Measurements from ENCODE around the gene USP31.

Gene USP31

GRCh38 chr16:23149267-23149992, at the start of gene USP31:
Gene USP31, minus strand, starts transcription at chr16:23149452. Its CDS starts 182 bp downstream, at chr16:23149270.
- Histone ChIP-seq H3K9me3 (ENCODE audit: low read length) (no peaks in the 10 kb centered on the region), H3K4me3 (ENCODE audit: low read depth, low read length, poor library complexity, severe bottlenecking) (peak within 1 kb of the TSS; percentile 68), H3K9me2 (ENCODE audit: low read depth, low read length) (no peaks in the 10 kb centered on the region), H3K27me3 (ENCODE audit: insufficient read depth, low read length) (no peaks in the 10 kb centered on the region), H3K4me2 (ENCODE audit: low read length) (peak within 1 kb of the TSS; percentile 84), H2AFZ (ENCODE audit: low read length) (no peak within 1 kb of the TSS), H3F3A (ENCODE audit: insufficient read depth, low read length) (no peaks in the 10 kb centered on the region), H3K4me1 (ENCODE audit: insufficient read depth, low read length, severe bottlenecking) (peaks cover 17% of the 10 kb centered on the region), H4K20me1 (ENCODE audit: insufficient read depth, low read length) (no peaks in the 10 kb centered on the region), H3K9ac (ENCODE audit: low read length) (peak within 1 kb of the TSS; percentile 64), H3K36me3 (ENCODE audit: insufficient read depth, low read length) (no peaks in the 10 kb centered on the region), H3K79me2 (ENCODE audit: insufficient read depth, low read length) (peaks cover 6% of the 10 kb centered on the region; the same call in 1 of the 2 replicates), H3K27ac (ENCODE audit: low read depth, low read length, poor library complexity, severe bottlenecking) (no peak within 1 kb of the TSS)
- TF ChIP-seq EZH2 (IDR thresholded peaks at IDR 0.05; ENCODE audit: borderline replicate concordance, low read length) (no peak), CTCF (IDR thresholded peaks at IDR 0.05; ENCODE audit: low read length) (no peak)

- TF ChIP-seq CTCF (IDR thresholded peaks at IDR 0.05; ENCODE audit: low read length): no peak
- no peak for TF ChIP-seq EZH2 (IDR thresholded peaks at IDR 0.05; ENCODE audit: borderline replicate concordance, low read length)
- H3K4me1 ChIP-seq (ENCODE audit: insufficient read depth, low read length, severe bottlenecking): no peaks in the 10 kb centered on the region
- H3K9me3 ChIP-seq (ENCODE audit: low read length): no peaks in the 10 kb centered on the region
- H3K9me2 ChIP-seq (ENCODE audit: low read depth, low read length): no peaks in the 10 kb centered on the region
- no peaks in the 10 kb centered on the region for H3K79me2 ChIP-seq (ENCODE audit: insufficient read depth, low read length)
- no peaks in the 10 kb centered on the region for H3F3A ChIP-seq (ENCODE audit: insufficient read depth, low read length)
- H3K4me3 ChIP-seq (ENCODE audit: low read depth, low read length, poor library complexity, severe bottlenecking): no peak overlapping the region
- no peak overlapping the region for H3K4me2 ChIP-seq (ENCODE audit: low read length)
- no peaks in the 10 kb centered on the region for H3K36me3 ChIP-seq (ENCODE audit: insufficient read depth, low read length)
- no peaks in the 10 kb centered on the region for H4K20me1 ChIP-seq (ENCODE audit: insufficient read depth, low read length)
- H3K9ac ChIP-seq (ENCODE audit: low read length): no peak overlapping the region
- no peaks in the 10 kb centered on the region for H3K27me3 ChIP-seq (ENCODE audit: insufficient read depth, low read length)
- H2AFZ ChIP-seq (ENCODE audit: low read length): no peak overlapping the region
- H3K27ac ChIP-seq (ENCODE audit: low read depth, low read length, poor library complexity, severe bottlenecking): no peak overlapping the region
Measured at GRCh38 chr16:23196539-23196938, 47.3 kb upstream of the USP31 start.

- Histone ChIP-seq H3K27me3 (ENCODE audit: insufficient read depth, low read length) (no peaks in the 10 kb centered on the region), H3K4me2 (ENCODE audit: low read length) (no peak overlapping the region), H3K4me1 (ENCODE audit: insufficient read depth, low read length, severe bottlenecking) (no peaks in the 10 kb centered on the region), H2AFZ (ENCODE audit: low read length) (no peak overlapping the region), H3K9ac (ENCODE audit: low read length) (no peak overlapping the region), H3K4me3 (ENCODE audit: low read depth, low read length, poor library complexity, severe bottlenecking) (no peak overlapping the region), H3K36me3 (ENCODE audit: insufficient read depth, low read length) (no peaks in the 10 kb centered on the region), H3K27ac (ENCODE audit: low read depth, low read length, poor library complexity, severe bottlenecking) (no peak overlapping the region), H3K9me3 (ENCODE audit: low read length) (no peaks in the 10 kb centered on the region), H3K79me2 (ENCODE audit: insufficient read depth, low read length) (no peaks in the 10 kb centered on the region), H4K20me1 (ENCODE audit: insufficient read depth, low read length) (no peaks in the 10 kb centered on the region), H3F3A (ENCODE audit: insufficient read depth, low read length) (no peaks in the 10 kb centered on the region), H3K9me2 (ENCODE audit: low read depth, low read length) (no peaks in the 10 kb centered on the region)
- no peak for TF ChIP-seq CTCF (IDR thresholded peaks at IDR 0.05; ENCODE audit: low read length)
- TF ChIP-seq EZH2 (IDR thresholded peaks at IDR 0.05; ENCODE audit: borderline replicate concordance, low read length): no peak
Measured at GRCh38 chr16:23195366-23195978, 46.2 kb upstream of the USP31 start.

Measured in OCI-LY1 (cell line).